NCI-H226 (cell line): ENCODE data around the gene NSUN2.
"Not testable (repeated sequence)": the region's sequence is repeated elsewhere in the genome, so short reads cannot be mapped to it uniquely, and the experiment has no call there.

ENCODE experiments used
- DNase-seq: peaks from one replicate; pipeline ENCODE4 v3.0.0-alpha.2; 2015

The NSUN2 gene

GRCh38 chr5:6581559-6582426, 51.1 kb downstream of the NSUN2 start:
- DNase-seq, result no peak

- no peak for DNase-seq
Measured at GRCh38 chr5:6581090-6581489, 51.8 kb downstream of the NSUN2 start.

- DNase-seq, result no peak
Measured at GRCh38 chr5:6579535-6579934, 53.3 kb downstream of the NSUN2 start.

- no peak for DNase-seq
Measured at GRCh38 chr5:6578676-6579343, 54.0 kb downstream of the NSUN2 start.

GRCh38 chr5:6576861-6577501, 55.9 kb downstream of the NSUN2 start:
- peak; percentile 24 for DNase-seq

- DNase-seq, result no peak
Measured at GRCh38 chr5:6574537-6575245, 58.2 kb downstream of the NSUN2 start.

GRCh38 chr5:6574111-6574510, 58.7 kb downstream of the NSUN2 start:
- DNase-seq, result no peak

GRCh38 chr5:6573651-6574101, 59.2 kb downstream of the NSUN2 start:
- no peak for DNase-seq

GRCh38 chr5:6572825-6573380, 59.9 kb downstream of the NSUN2 start:
- no peak for DNase-seq

- no peak for DNase-seq
Measured at GRCh38 chr5:6572086-6572824, 60.6 kb downstream of the NSUN2 start.

- DNase-seq, result not testable (repeated sequence)
Measured at GRCh38 chr5:6571607-6572006, 61.2 kb downstream of the NSUN2 start.

- DNase-seq, result no peak
Measured at GRCh38 chr5:6570530-6570929, 62.3 kb downstream of the NSUN2 start.

GRCh38 chr5:6568889-6569288, 64.0 kb downstream of the NSUN2 start:
- DNase-seq, result no peak

GRCh38 chr5:6568383-6568782, 64.5 kb downstream of the NSUN2 start:
- no peak for DNase-seq

GRCh38 chr5:6567835-6568234, 65.0 kb downstream of the NSUN2 start:
- DNase-seq, result no peak

GRCh38 chr5:6567068-6567467, 65.8 kb downstream of the NSUN2 start:
- DNase-seq, result no peak

GRCh38 chr5:6565492-6565891, 67.4 kb downstream of the NSUN2 start:
- no peak for DNase-seq

- DNase-seq, result no peak
Measured at GRCh38 chr5:6557807-6558575, 74.9 kb downstream of the NSUN2 start.

GRCh38 chr5:6556802-6557102, 76.1 kb downstream of the NSUN2 start:
- DNase-seq, result no peak

- no peak for DNase-seq
Measured at GRCh38 chr5:6556089-6556801, 76.6 kb downstream of the NSUN2 start.

- DNase-seq, result no peak
Measured at GRCh38 chr5:6554812-6555211, 78.0 kb downstream of the NSUN2 start.
